Stomach smooth muscle (tissue), 2 donors: ENCODE measurements around the gene SPPL2A.

Experiments
- H3K27ac ChIP-seq: one replicate; pipeline ENCODE4 v1.7.0; 2013; ENCODE audit warnings: mild to moderate bottlenecking, low read length, inconsistent platforms
- H3K27me3 ChIP-seq, 2 donors: one replicate each; pipeline ENCODE4 v1.7.0; 2013; ENCODE audit warnings: low read length in 2 of 2; ENCODE audit not compliant: insufficient read depth in 2 of 2, control insufficient read depth in 1 of 2
- H3K36me3 ChIP-seq, 2 donors: one replicate each; pipeline ENCODE4 v1.7.0; 2013; ENCODE audit warnings: low read length in 2 of 2; ENCODE audit not compliant: control insufficient read depth in 2 of 2, insufficient read depth in 2 of 2
- H3K4me1 ChIP-seq: one replicate; pipeline ENCODE4 v1.7.0; 2013; ENCODE audit warnings: low read length; ENCODE audit not compliant: control insufficient read depth, insufficient read depth
- H3K4me3 ChIP-seq, 2 donors: one replicate each; pipeline ENCODE4 v1.7.0; 2013; ENCODE audit warnings: low read length in 2 of 2
- H3K9ac ChIP-seq, 2 donors: one replicate each; pipeline ENCODE4 v1.7.0; 2013; ENCODE audit warnings: low read length in 2 of 2, mild to moderate bottlenecking in 1 of 2
- H3K9me3 ChIP-seq, 2 donors: one replicate each; pipeline ENCODE4 v1.7.0; 2013; ENCODE audit warnings: low read length in 2 of 2; ENCODE audit not compliant: control insufficient read depth in 2 of 2
- donor health status: healthy.
- donor health status: Pancreatic carcinoma.

Gene SPPL2A

GRCh38 chr15:50653156-50653743, 112.3 kb downstream of the SPPL2A start:
- Histone ChIP-seq H3K4me1 (no peaks in the 10 kb centered on the region), H3K4me3 (no peak overlapping the region), H3K9ac (no peak overlapping the region), H3K27me3 (no peaks in the 10 kb centered on the region), H3K36me3 (peaks cover 13 to 20% of the 10 kb centered on the region in 2 donors), H3K9me3 (no peaks in the 10 kb centered on the region), H3K27ac (no peak overlapping the region)

- H3K27ac ChIP-seq = no peak overlapping the region
- peaks cover 14 to 20% of the 10 kb centered on the region in 2 donors for H3K36me3 ChIP-seq
- H3K4me1 ChIP-seq = no peaks in the 10 kb centered on the region
Measured at GRCh38 chr15:50652671-50653070, 112.8 kb downstream of the SPPL2A start.

More at GRCh38 chr15:50652671-50653070, 112.8 kb downstream of the SPPL2A start:
- Histone ChIP-seq H3K27me3 (no peaks in the 10 kb centered on the region), H3K4me3 (no peak overlapping the region), H3K9ac (no peak overlapping the region), H3K9me3 (no peaks in the 10 kb centered on the region)
